SK-N-SH (cell line): Measurements from ENCODE around the gene MTA3.

Experiments
- ELF1 ChIP-seq: IDR thresholded peaks from 2 replicates; pipeline ENCODE4 v1.4.0; 2012
- EP300 ChIP-seq, 2 experiments: IDR thresholded peaks; 2 replicates each; pipeline versions ENCODE4 v1.4.0 to v1.6.1; 2012; ENCODE audit warnings: borderline replicate concordance in 1 of 2, low read depth in 1 of 2, low read length in 1 of 2
- EZH2phosphoT487 ChIP-seq: fragments of 200-600 bp; sonication (generic); IDR thresholded peaks from 2 replicates; pipeline ENCODE4 v1.6.1; 2017; ENCODE audit warnings: low read depth, mixed run types, mild to moderate bottlenecking, antibody characterized with exemption, moderate library complexity, borderline replicate concordance
- FOSL2 ChIP-seq: IDR thresholded peaks from 2 replicates; pipeline ENCODE4 v1.4.0; 2012; ENCODE audit warnings: low read depth, mild to moderate bottlenecking, moderate library complexity, borderline replicate concordance
- FOXJ3 ChIP-seq: sonication (generic); formaldehyde crosslinking; IDR thresholded peaks from 2 replicates; pipeline ENCODE4 v1.5.1; 2020; ENCODE audit warnings: mild to moderate bottlenecking, missing genetic modification reagents
- JUND ChIP-seq: IDR thresholded peaks from 2 replicates; pipeline ENCODE4 v1.4.0; 2012
- NFIC ChIP-seq: IDR thresholded peaks from 2 replicates; pipeline ENCODE4 v1.4.0; 2012; ENCODE audit warnings: borderline replicate concordance
- NRF1 ChIP-seq: IDR thresholded peaks from 2 replicates; pipeline ENCODE4 v1.6.1; 2012; ENCODE audit warnings: low read depth, mild to moderate bottlenecking, low read length
- POLR2AphosphoS5 ChIP-seq: IDR thresholded peaks from 2 replicates; pipeline ENCODE4 v1.6.1; 2012; ENCODE audit warnings: low read depth, low read length
- SIN3A ChIP-seq: IDR thresholded peaks from 2 replicates; pipeline ENCODE4 v1.6.1; 2012; ENCODE audit warnings: low read depth, mild to moderate bottlenecking, low read length, moderate library complexity, borderline replicate concordance
- TAF1 ChIP-seq: IDR thresholded peaks from 2 replicates; pipeline ENCODE4 v1.6.1; 2012; ENCODE audit warnings: low read depth, mild to moderate bottlenecking, low read length, moderate library complexity, borderline replicate concordance
- YY1 ChIP-seq: IDR thresholded peaks from 2 replicates; pipeline ENCODE4 v1.4.0; 2012; ENCODE audit warnings: low read depth, mild to moderate bottlenecking
- TF ChIP-seq, protein P1 (sequence below): fragments of 200-600 bp; sonication (generic); IDR thresholded peaks from 2 replicates; pipeline ENCODE4 v1.6.1; 2017; ENCODE audit warnings: antibody characterized with exemption, mild to moderate bottlenecking, moderate library complexity

DNA sequence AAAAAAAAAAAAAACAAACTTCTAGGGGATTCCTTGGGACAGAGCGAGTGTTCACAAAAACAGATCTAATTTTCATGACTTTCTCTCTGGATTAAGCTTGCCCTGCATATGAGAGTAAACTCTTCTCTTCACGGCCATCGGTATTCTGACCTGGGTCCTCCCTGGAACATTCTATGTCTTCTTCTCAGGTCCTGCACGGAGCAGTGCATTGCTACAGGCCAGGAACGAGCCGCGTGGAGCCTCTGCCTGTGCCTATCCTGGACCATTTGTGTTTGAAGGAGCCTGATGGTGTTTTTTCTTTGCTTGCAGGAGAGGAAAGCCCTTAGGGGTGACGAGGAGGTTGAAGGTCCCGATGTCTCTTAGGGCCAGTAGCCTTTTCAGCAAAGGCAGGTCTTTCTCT, 197.3 kb downstream of the MTA3 start:
- TF ChIP-seq NRF1 (no peak), EP300 (IDR thresholded peaks at IDR 0.05; ENCODE audit: borderline replicate concordance in 1 of 2, low read depth in 1 of 2, low read length in 1 of 2) (no peak), SIN3A (no peak), NFIC (no peak), FOSL2 (no peak), JUND (no peak), POLR2AphosphoS5 (no peak), ELF1 (no peak), FOXJ3 (CRISPR knock-in tag) (no peak), TAF1 (no peak), EZH2phosphoT487 (no peak), YY1 (no peak)
- TF ChIP-seq, protein P1, sequence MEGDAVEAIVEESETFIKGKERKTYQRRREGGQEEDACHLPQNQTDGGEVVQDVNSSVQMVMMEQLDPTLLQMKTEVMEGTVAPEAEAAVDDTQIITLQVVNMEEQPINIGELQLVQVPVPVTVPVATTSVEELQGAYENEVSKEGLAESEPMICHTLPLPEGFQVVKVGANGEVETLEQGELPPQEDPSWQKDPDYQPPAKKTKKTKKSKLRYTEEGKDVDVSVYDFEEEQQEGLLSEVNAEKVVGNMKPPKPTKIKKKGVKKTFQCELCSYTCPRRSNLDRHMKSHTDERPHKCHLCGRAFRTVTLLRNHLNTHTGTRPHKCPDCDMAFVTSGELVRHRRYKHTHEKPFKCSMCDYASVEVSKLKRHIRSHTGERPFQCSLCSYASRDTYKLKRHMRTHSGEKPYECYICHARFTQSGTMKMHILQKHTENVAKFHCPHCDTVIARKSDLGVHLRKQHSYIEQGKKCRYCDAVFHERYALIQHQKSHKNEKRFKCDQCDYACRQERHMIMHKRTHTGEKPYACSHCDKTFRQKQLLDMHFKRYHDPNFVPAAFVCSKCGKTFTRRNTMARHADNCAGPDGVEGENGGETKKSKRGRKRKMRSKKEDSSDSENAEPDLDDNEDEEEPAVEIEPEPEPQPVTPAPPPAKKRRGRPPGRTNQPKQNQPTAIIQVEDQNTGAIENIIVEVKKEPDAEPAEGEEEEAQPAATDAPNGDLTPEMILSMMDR = no peak
